ENCODE data around the gene CDCP1. TPM values are rescaled to one million over a fixed set of nuclear protein-coding genes. Genes with fewer than 3 reads are reported as not detected.

Gene CDCP1
- total RNA-seq, 1 donor = 32.8 TPM

GRCh38 chr3:45167011-45167911 lies 21.1 kb upstream of the CDCP1 start:
- DNase-seq (ENCODE audit: low read depth) = peak; percentile 87

GRCh38 chr3:45166321-45166879 lies 20.2 kb upstream of the CDCP1 start:
- H3K4me3 ChIP-seq (ENCODE audit: low read depth, low read length) = no peak overlapping the region
- no peak for TF ChIP-seq CTCF (IDR thresholded peaks at IDR 0.05; ENCODE audit: insufficient read depth, low read length)
- DNase-seq (ENCODE audit: low read depth) = no peak

More at GRCh38 chr3:45167011-45167911, 21.1 kb upstream of the CDCP1 start:
- no peak for TF ChIP-seq CTCF (IDR thresholded peaks at IDR 0.05; ENCODE audit: insufficient read depth, low read length)
- no peak overlapping the region for H3K4me3 ChIP-seq (ENCODE audit: low read depth, low read length)

GRCh38 chr3:45165497-45166283 lies 19.5 kb upstream of the CDCP1 start:
- no peak for DNase-seq (ENCODE audit: low read depth)

GRCh38 chr3:45164056-45164455 lies 17.9 kb upstream of the CDCP1 start:
- DNase-seq (ENCODE audit: low read depth) = no peak
- TF ChIP-seq CTCF (IDR thresholded peaks at IDR 0.05; ENCODE audit: insufficient read depth, low read length) = no peak

More at GRCh38 chr3:45165497-45166283, 19.5 kb upstream of the CDCP1 start:
- no peak overlapping the region for H3K4me3 ChIP-seq (ENCODE audit: low read depth, low read length)
- TF ChIP-seq CTCF (IDR thresholded peaks at IDR 0.05; ENCODE audit: insufficient read depth, low read length) = no peak

GRCh38 chr3:45163481-45163880 lies 17.3 kb upstream of the CDCP1 start:
- no peak overlapping the region for H3K4me3 ChIP-seq (ENCODE audit: low read depth, low read length)
- no peak for DNase-seq (ENCODE audit: low read depth)
- no peak for TF ChIP-seq CTCF (IDR thresholded peaks at IDR 0.05; ENCODE audit: insufficient read depth, low read length)

More at GRCh38 chr3:45164056-45164455, 17.9 kb upstream of the CDCP1 start:
- H3K4me3 ChIP-seq (ENCODE audit: low read depth, low read length) = no peak overlapping the region

GRCh38 chr3:45154641-45155147 lies 8.5 kb upstream of the CDCP1 start:
- no peak for TF ChIP-seq CTCF (IDR thresholded peaks at IDR 0.05; ENCODE audit: insufficient read depth, low read length)
- no peak for DNase-seq (ENCODE audit: low read depth)
- no peak overlapping the region for H3K4me3 ChIP-seq (ENCODE audit: low read depth, low read length)

Data from fibroblast of the aortic adventitia (primary cell).